Gastrocnemius medialis (tissue), 4 donors: ENCODE data around the gene SLC17A8. TPM values are rescaled to one million over a fixed set of nuclear protein-coding genes. Genes with fewer than 3 reads are reported as not detected.

ENCODE experiments used
- ATAC-seq, 2 donors: fragments of 150-250 bp; one replicate each; pipeline ENCODE4 v1.9.1; 2016
- DNase-seq, 2 donors: peaks; one replicate each; pipeline ENCODE4 v3.0.0-alpha.2; 2019
- H3K27ac ChIP-seq, 4 donors: fragments of 200-600 bp; sonication (generic); 1 replicate in 1 of 4; 2 replicates in 3 of 4; pipeline ENCODE4 v1.5.1; 2016 to 2018; ENCODE audit warnings: mild to moderate bottlenecking in 2 of 4, moderate library complexity in 1 of 4
- H3K27me3 ChIP-seq, 3 donors: fragments of 200-600 bp; sonication (generic) in 2 of 3; 1 replicate in 1 of 3; 2 replicates in 2 of 3; pipeline versions ENCODE4 v1.5.1 to v1.6.0; 2016 to 2019; ENCODE audit warnings: mild to moderate bottlenecking in 1 of 3, moderate library complexity in 1 of 3
- H3K36me3 ChIP-seq, 2 donors: fragments of 200-600 bp; sonication (generic) in 1 of 2; one replicate each; pipeline ENCODE4 v1.5.1; 2017 to 2018
- H3K4me1 ChIP-seq, 2 donors: fragments of 200-600 bp; sonication (generic) in 1 of 2; one replicate each; pipeline ENCODE4 v1.5.1; 2016 to 2017; ENCODE audit warnings: mild to moderate bottlenecking in 2 of 2
- H3K4me3 ChIP-seq, 4 donors: fragments of 200-600 bp; sonication (generic) in 3 of 4; 1 replicate in 1 of 4; 2 replicates in 3 of 4; pipeline ENCODE4 v1.5.1; 2016 to 2019; ENCODE audit warnings: mild to moderate bottlenecking in 2 of 4
- H3K9me3 ChIP-seq, 3 donors: fragments of 200-600 bp; sonication (generic) in 2 of 3; 1 replicate in 1 of 3; 2 replicates in 2 of 3; pipeline ENCODE4 v1.5.1; 2016 to 2019
- CTCF ChIP-seq, 5 experiments: fragments of 450-650 bp in 3 of 5; fragments of 200-600 bp in 2 of 5; sonication (generic) in 2 of 5; IDR thresholded peaks in 4 of 5; conservative IDR thresholded peaks in 1 of 5; 1 replicate in 4 of 5; 2 replicates in 1 of 5; pipeline ENCODE4 v1.5.1; 2016 to 2019; ENCODE audit warnings: antibody characterized with exemption in 5 of 5, mild to moderate bottlenecking in 3 of 5, moderate library complexity in 3 of 5
- POLR2A ChIP-seq, 2 donors: fragments of 450-650 bp; IDR thresholded peaks; one replicate each; pipeline ENCODE4 v1.6.1; 2017; ENCODE audit warnings: antibody characterized with exemption in 2 of 2, mild to moderate bottlenecking in 2 of 2, moderate library complexity in 2 of 2
- in situ Hi-C, 4 donors: fragments of 200-750 bp; cut with MboI; loops; one replicate each; pipeline versions ENCODE4 v1.15.0 to v1.8.0; 2017; ENCODE audit warnings: low sequenced_read_pairs in 4 of 4
- intact Hi-C: fragments of 100-400 bp; cut with DNase I; formaldehyde crosslinking; loops from one replicate; pipeline ENCODE4 v1.15.1; 2023; ENCODE audit warnings: low total_unique reads
- total RNA-seq, 4 donors: library from RNA; depleted of rRNA; stranded (reverse); fragments of >200 nt; gene quantifications; one replicate each; pipeline versions ENCODE4 v1.1.0 to v1.2.3, GENCODE V29; 2016

The SLC17A8 gene
- total RNA-seq, 4 donors from 2014 or later, result 0.31 TPM; not detected in 3

GRCh38 chr12:100360450-100360849 is 3.6 kb downstream of the SLC17A8 start:
- ATAC-seq (no peak), DNase-seq (no peak)
- Histone ChIP-seq H3K27me3 (peaks cover 0 to 8% (median 6%) of the 10 kb centered on the region in 3 donors), H3K4me3 (no peak overlapping the region), H3K36me3 (no peaks in the 10 kb centered on the region), H3K9me3 (no peaks in the 10 kb centered on the region), H3K4me1 (peaks cover 0 to 5% of the 10 kb centered on the region in 2 donors), H3K27ac (no peak overlapping the region)
- intact Hi-C loops, result no loop called here
- in situ Hi-C loops, result no loop called here
- no peak for TF ChIP-seq POLR2A (IDR thresholded peaks at IDR 0.05)
- TF ChIP-seq CTCF (IDR thresholded peaks at IDR 0.05 in 4 of 5, conservative IDR thresholded peaks at IDR 0.05 in 1 of 5), result no peak

- Histone ChIP-seq H3K27ac (peak overlapping the region in 1 of 4 donors; percentile 69), H3K4me3 (no peak overlapping the region), H3K36me3 (no peaks in the 10 kb centered on the region), H3K4me1 (peaks cover 0 to 5% of the 10 kb centered on the region in 2 donors), H3K27me3 (no peaks in the 10 kb centered on the region), H3K9me3 (no peaks in the 10 kb centered on the region)
- in situ Hi-C loops, result no loop called here
- intact Hi-C loops, result no loop called here
- TF ChIP-seq POLR2A (IDR thresholded peaks at IDR 0.05) (no peak), CTCF (IDR thresholded peaks at IDR 0.05 in 4 of 5, conservative IDR thresholded peaks at IDR 0.05 in 1 of 5) (no peak)
- DNase-seq, result no peak
- no peak for ATAC-seq
These were observed 7.5 kb downstream of the SLC17A8 start for GRCh38 chr12:100364324-100364723.

- TF ChIP-seq POLR2A (IDR thresholded peaks at IDR 0.05) (no peak), CTCF (IDR thresholded peaks at IDR 0.05 in 4 of 5, conservative IDR thresholded peaks at IDR 0.05 in 1 of 5) (no peak)
- ATAC-seq (peak; percentile 44 to 69), DNase-seq (no peak)
- Histone ChIP-seq H3K9me3 (no peaks in the 10 kb centered on the region), H3K4me1 (peaks cover 0 to 5% of the 10 kb centered on the region in 2 donors), H3K27me3 (no peaks in the 10 kb centered on the region), H3K4me3 (no peak overlapping the region), H3K36me3 (no peaks in the 10 kb centered on the region), H3K27ac (peak overlapping the region in 3 of 4 donors; percentile 23 to 69 (median 38))
- in situ Hi-C loops, result no loop called here
- intact Hi-C loops, result no loop called here
These were observed 8.5 kb downstream of the SLC17A8 start for GRCh38 chr12:100365411-100365810.

- no peaks in the 10 kb centered on the region for H3K36me3 ChIP-seq
- H3K4me3 ChIP-seq, result no peak overlapping the region
- no peaks in the 10 kb centered on the region for H3K9me3 ChIP-seq
- TF ChIP-seq POLR2A (IDR thresholded peaks at IDR 0.05), result no peak
- no peak for TF ChIP-seq CTCF (IDR thresholded peaks at IDR 0.05 in 4 of 5, conservative IDR thresholded peaks at IDR 0.05 in 1 of 5)
- peaks cover 0 to 5% of the 10 kb centered on the region in 2 donors for H3K4me1 ChIP-seq
- no peak overlapping the region for H3K27ac ChIP-seq
- ATAC-seq (no peak), DNase-seq (no peak)
- H3K27me3 ChIP-seq, result no peaks in the 10 kb centered on the region
- intact Hi-C loops (no loop called here), in situ Hi-C loops (no loop called here)
These were observed 11.2 kb downstream of the SLC17A8 start for GRCh38 chr12:100368066-100368465.

GRCh38 chr12:100371146-100371545 is 14.3 kb downstream of the SLC17A8 start:
- TF ChIP-seq POLR2A (IDR thresholded peaks at IDR 0.05) (no peak), CTCF (IDR thresholded peaks at IDR 0.05 in 4 of 5, conservative IDR thresholded peaks at IDR 0.05 in 1 of 5) (no peak)
- in situ Hi-C loops (no loop called here), intact Hi-C loops (no loop called here)

More at GRCh38 chr12:100371146-100371545, 14.3 kb downstream of the SLC17A8 start:
- Histone ChIP-seq H3K4me1 (peaks cover 0 to 10% of the 10 kb centered on the region in 2 donors), H3K36me3 (no peaks in the 10 kb centered on the region), H3K27ac (no peak overlapping the region), H3K9me3 (no peaks in the 10 kb centered on the region), H3K4me3 (no peak overlapping the region), H3K27me3 (no peaks in the 10 kb centered on the region)
- ATAC-seq, result no peak
- DNase-seq, result no peak
